H9 (cell line): ENCODE data around the gene CCDC28B. TPM values are rescaled to one million over a fixed set of nuclear protein-coding genes. Genes with fewer than 3 reads are reported as not detected.

Source experiments
- DNase-seq: peaks from one replicate; pipeline ENCODE4 v3.0.0-alpha.2; 2017
- H2AFZ ChIP-seq: one replicate; pipeline ENCODE4 v1.6.1; 2013; ENCODE audit warnings: mild to moderate bottlenecking, low read length, control low read depth, moderate library complexity
- H2AK5ac ChIP-seq: 2 replicates; pipeline ENCODE4 v1.6.1; 2013; ENCODE audit warnings: low read length, control low read depth, mixed read lengths; ENCODE audit not compliant: insufficient read length
- H2BK120ac ChIP-seq: one replicate; pipeline ENCODE4 v1.6.1; 2013; ENCODE audit warnings: low read depth, mild to moderate bottlenecking, low read length, control low read depth, inconsistent platforms; ENCODE audit not compliant: poor library complexity, severe bottlenecking
- H2BK12ac ChIP-seq: 2 replicates; pipeline ENCODE4 v1.6.1; 2013; ENCODE audit warnings: low read length, control low read depth, mixed read lengths, low read depth; ENCODE audit not compliant: insufficient read length
- H2BK15ac ChIP-seq: 2 replicates; pipeline ENCODE4 v1.6.1; 2013; ENCODE audit warnings: low read depth, low read length, control low read depth
- H2BK20ac ChIP-seq: one replicate; pipeline ENCODE4 v1.6.1; 2013; ENCODE audit warnings: low read depth, mild to moderate bottlenecking, low read length, control low read depth, inconsistent platforms; ENCODE audit not compliant: poor library complexity, severe bottlenecking
- H2BK5ac ChIP-seq: 2 replicates; pipeline ENCODE4 v1.6.1; 2013; ENCODE audit warnings: low read length, control low read depth, mixed read lengths; ENCODE audit not compliant: insufficient read length
- H3K14ac ChIP-seq: 2 replicates; pipeline ENCODE4 v1.6.1; 2013; ENCODE audit warnings: low read length, control low read depth; ENCODE audit not compliant: insufficient read depth
- H3K18ac ChIP-seq: 2 replicates; pipeline ENCODE4 v1.6.1; 2013; ENCODE audit warnings: low read depth, mild to moderate bottlenecking, mixed read lengths, low read length, control low read depth; ENCODE audit not compliant: insufficient read length
- H3K23ac ChIP-seq: 2 replicates; pipeline ENCODE4 v1.6.1; 2013; ENCODE audit warnings: low read length, control low read depth, mixed read lengths, low read depth; ENCODE audit not compliant: insufficient read length
- H3K23me2 ChIP-seq: 2 replicates; pipeline ENCODE4 v1.6.1; 2013; ENCODE audit warnings: low read depth, mild to moderate bottlenecking, mixed read lengths, low read length, control low read depth; ENCODE audit not compliant: insufficient read length, poor library complexity, severe bottlenecking
- H3K27ac ChIP-seq: 2 replicates; pipeline ENCODE4 v1.5.1; 2013; ENCODE audit warnings: low read length, control low read depth, mixed read lengths, low read depth; ENCODE audit not compliant: insufficient read length
- H3K27me3 ChIP-seq: 2 replicates; pipeline ENCODE4 v1.6.1; 2013; ENCODE audit warnings: low read length, control low read depth, inconsistent platforms; ENCODE audit not compliant: insufficient read depth
- H3K4ac ChIP-seq: 2 replicates; pipeline ENCODE4 v1.6.1; 2013; ENCODE audit warnings: low read depth, mild to moderate bottlenecking, control low read depth, inconsistent platforms, low read length, moderate library complexity
- H3K4me1 ChIP-seq: 2 replicates; pipeline ENCODE4 v1.6.1; 2013; ENCODE audit warnings: low read length, control low read depth, inconsistent platforms; ENCODE audit not compliant: insufficient read depth
- H3K4me2 ChIP-seq: 2 replicates; pipeline ENCODE4 v1.6.1; 2013; ENCODE audit warnings: low read length, control low read depth, mixed read lengths; ENCODE audit not compliant: insufficient read length, insufficient read depth
- H3K56ac ChIP-seq: 2 replicates; pipeline ENCODE4 v1.6.1; 2013; ENCODE audit warnings: low read depth, mild to moderate bottlenecking, mixed read lengths, low read length, control low read depth; ENCODE audit not compliant: insufficient read length
- H3K79me1 ChIP-seq: 2 replicates; pipeline ENCODE4 v1.6.1; 2013; ENCODE audit warnings: low read depth, mild to moderate bottlenecking, moderate library complexity, low read length, control low read depth, inconsistent platforms; ENCODE audit not compliant: insufficient read depth, poor library complexity, severe bottlenecking
- H3K79me2 ChIP-seq: 2 replicates; pipeline ENCODE4 v1.6.1; 2013; ENCODE audit warnings: low read length, control low read depth, inconsistent platforms; ENCODE audit not compliant: insufficient read depth
- H3K9ac ChIP-seq: 2 replicates; pipeline ENCODE4 v1.6.1; 2013; ENCODE audit warnings: low read length, control low read depth, mixed read lengths; ENCODE audit not compliant: insufficient read length; ENCODE audit errors: extremely low read depth
- H3K9me3 ChIP-seq: one replicate; pipeline ENCODE4 v1.6.1; 2013; ENCODE audit warnings: low read depth, low read length, inconsistent platforms; ENCODE audit not compliant: control insufficient read depth
- H3T11ph ChIP-seq: one replicate; pipeline ENCODE4 v1.6.1; 2013; ENCODE audit warnings: mild to moderate bottlenecking, low read length, control low read depth, inconsistent platforms
- H4K20me1 ChIP-seq: one replicate; pipeline ENCODE4 v1.6.1; 2013; ENCODE audit not compliant: control insufficient read depth, insufficient read length, insufficient read depth
- H4K5ac ChIP-seq: 2 replicates; pipeline ENCODE4 v1.6.1; 2013; ENCODE audit warnings: low read depth, mild to moderate bottlenecking, mixed read lengths, low read length, control low read depth; ENCODE audit not compliant: insufficient read length
- H4K8ac ChIP-seq: replicated peaks from 2 replicates; pipeline ENCODE4 v1.6.1; 2013; ENCODE audit warnings: low read length, control low read depth, mixed read lengths, low read depth; ENCODE audit not compliant: insufficient read length
- H4K91ac ChIP-seq: 2 replicates; pipeline ENCODE4 v1.6.1; 2013; ENCODE audit warnings: low read depth, mild to moderate bottlenecking, moderate library complexity, mixed read lengths, low read length, control low read depth; ENCODE audit not compliant: insufficient read length
- H3K27ac Mint-ChIP-seq, 3 experiments: 2 replicates in 2 of 3; 3 replicates in 1 of 3; pipeline ENCODE4 v1.8.0; 2020 to 2021; ENCODE audit warnings: mixed read lengths in 3 of 3, mild to moderate bottlenecking in 1 of 3, moderate library complexity in 1 of 3
- H3K27me3 Mint-ChIP-seq: 2 replicates; pipeline ENCODE4 v1.8.0; 2021; ENCODE audit warnings: low read depth, mild to moderate bottlenecking, moderate library complexity, mixed read lengths
- H3K36me3 Mint-ChIP-seq, 3 experiments: 2 replicates in 2 of 3; 3 replicates in 1 of 3; pipeline ENCODE4 v1.8.0; 2020 to 2021; ENCODE audit warnings: low read depth in 3 of 3, mixed read lengths in 3 of 3; ENCODE audit not compliant: insufficient read depth in 1 of 3
- H3K4me1 Mint-ChIP-seq, 2 experiments: 2 replicates each; pipeline ENCODE4 v1.8.0; 2020; ENCODE audit warnings: mixed read lengths in 2 of 2
- H3K4me3 Mint-ChIP-seq, 2 experiments: 2 replicates in 1 of 2; 3 replicates in 1 of 2; pipeline ENCODE4 v1.8.0; 2020 to 2021; ENCODE audit warnings: mild to moderate bottlenecking in 2 of 2, mixed read lengths in 2 of 2, moderate library complexity in 1 of 2
- H3K9me3 Mint-ChIP-seq, 2 experiments: 2 replicates in 1 of 2; 3 replicates in 1 of 2; pipeline ENCODE4 v1.8.0; 2020; ENCODE audit warnings: mild to moderate bottlenecking in 2 of 2, mixed read lengths in 2 of 2, moderate library complexity in 1 of 2
- WGBS: extraction: QIAGEN DNeasy Blood & Tissue Kit; methylation state at CpG from one replicate; pipeline ENCODE4 v1.1.7; 2013; ENCODE audit warnings: missing lambda C conversion rate, low lambda C conversion rate, mixed read lengths; ENCODE audit not compliant: insufficient read length; ENCODE audit errors: extremely low coverage; 5-methylcytosine and 5-hydroxymethylcytosine counted together
- total RNA-seq: library from RNA; stranded (reverse); gene quantifications from 2 replicates; pipeline ENCODE4 v1.2.1, GENCODE V29; 2021
- TF ChIP-seq, protein P1 (sequence below): fragments of 200-600 bp; sonication (generic); conservative IDR thresholded peaks from 3 replicates; pipeline ENCODE4 v1.8.0; 2021; ENCODE audit warnings: antibody characterized with exemption, mild to moderate bottlenecking

The CCDC28B gene
- total RNA-seq, 1 experiment from 2014 or later: 20.7 TPM

DNA sequence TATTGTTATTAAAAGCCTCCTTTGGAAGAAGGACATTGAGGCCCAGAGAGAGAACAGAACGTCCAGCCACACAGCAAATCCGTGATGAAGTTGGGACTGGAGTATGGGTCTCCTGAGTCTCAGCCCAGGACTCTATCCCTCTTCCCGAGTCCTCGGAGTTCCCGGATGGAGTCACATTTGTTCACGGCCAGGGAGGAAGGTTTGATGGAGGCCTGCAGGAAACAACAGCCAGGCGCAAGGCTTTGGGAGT, 21.3 kb upstream of the CCDC28B start:
- Histone ChIP-seq H3K4ac (no peak overlapping the region), H2BK12ac (no peak overlapping the region), H3K23me2 (peaks cover 7% of the 10 kb centered on the region), H4K20me1 (no peaks in the 10 kb centered on the region), H4K5ac (no peak overlapping the region), H2BK120ac (no peak overlapping the region), H3K27me3 (no peaks in the 10 kb centered on the region), H2BK20ac (no peak overlapping the region), H4K91ac (no peak overlapping the region), H3K56ac (no peak overlapping the region), H3K27ac (no peak overlapping the region), H3K23ac (no peak overlapping the region), H2BK15ac (no peak overlapping the region), H3K79me1 (peaks cover 6% of the 10 kb centered on the region), H3K4me1 (peaks cover 6% of the 10 kb centered on the region), H3K14ac (no peak overlapping the region), H3K4me2 (peak overlapping the region; percentile 11), H3K9ac (no peak overlapping the region), H4K8ac (no peak overlapping the region), H3T11ph (no peak overlapping the region), H3K79me2 (peaks cover 4% of the 10 kb centered on the region; the same call in 1 of the 2 replicates), H3K9me3 (no peaks in the 10 kb centered on the region), H3K18ac (no peak overlapping the region), H2AK5ac (no peak overlapping the region), H2BK5ac (no peak overlapping the region), H2AFZ (no peak overlapping the region)
- Mint-ChIP-seq H3K36me3 (peaks cover 27 to 54% (median 38%) of the 10 kb centered on the region in 3 experiments), H3K9me3 (no peaks in the 10 kb centered on the region), H3K4me1 (peaks cover 28 to 33% of the 10 kb centered on the region in 2 experiments), H3K4me3 (peak overlapping the region; percentile 86 to 92), H3K27me3 (no peaks in the 10 kb centered on the region), H3K27ac (peak overlapping the region; percentile 72 to 90 (median 89); a peak in 6 of 7 replicates)
- no peak for DNase-seq
- WGBS: no CpG with 5 or more reads among the region's 7 CpGs
- TF ChIP-seq, protein P1, sequence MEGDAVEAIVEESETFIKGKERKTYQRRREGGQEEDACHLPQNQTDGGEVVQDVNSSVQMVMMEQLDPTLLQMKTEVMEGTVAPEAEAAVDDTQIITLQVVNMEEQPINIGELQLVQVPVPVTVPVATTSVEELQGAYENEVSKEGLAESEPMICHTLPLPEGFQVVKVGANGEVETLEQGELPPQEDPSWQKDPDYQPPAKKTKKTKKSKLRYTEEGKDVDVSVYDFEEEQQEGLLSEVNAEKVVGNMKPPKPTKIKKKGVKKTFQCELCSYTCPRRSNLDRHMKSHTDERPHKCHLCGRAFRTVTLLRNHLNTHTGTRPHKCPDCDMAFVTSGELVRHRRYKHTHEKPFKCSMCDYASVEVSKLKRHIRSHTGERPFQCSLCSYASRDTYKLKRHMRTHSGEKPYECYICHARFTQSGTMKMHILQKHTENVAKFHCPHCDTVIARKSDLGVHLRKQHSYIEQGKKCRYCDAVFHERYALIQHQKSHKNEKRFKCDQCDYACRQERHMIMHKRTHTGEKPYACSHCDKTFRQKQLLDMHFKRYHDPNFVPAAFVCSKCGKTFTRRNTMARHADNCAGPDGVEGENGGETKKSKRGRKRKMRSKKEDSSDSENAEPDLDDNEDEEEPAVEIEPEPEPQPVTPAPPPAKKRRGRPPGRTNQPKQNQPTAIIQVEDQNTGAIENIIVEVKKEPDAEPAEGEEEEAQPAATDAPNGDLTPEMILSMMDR: no peak
